NK-92 (cell line): Measurements from ENCODE around the gene HLA-B.

Source experiments
- DNase-seq: peaks from one replicate; lab custom pipeline; 2025; ENCODE audit not compliant: unreplicated experiment; lab: John Stamatoyannopoulos, UW

The HLA-B gene

GRCh38 chr6:31308050-31308844, 48.7 kb downstream of the HLA-B start:
- DNase-seq: no peak

DNA sequence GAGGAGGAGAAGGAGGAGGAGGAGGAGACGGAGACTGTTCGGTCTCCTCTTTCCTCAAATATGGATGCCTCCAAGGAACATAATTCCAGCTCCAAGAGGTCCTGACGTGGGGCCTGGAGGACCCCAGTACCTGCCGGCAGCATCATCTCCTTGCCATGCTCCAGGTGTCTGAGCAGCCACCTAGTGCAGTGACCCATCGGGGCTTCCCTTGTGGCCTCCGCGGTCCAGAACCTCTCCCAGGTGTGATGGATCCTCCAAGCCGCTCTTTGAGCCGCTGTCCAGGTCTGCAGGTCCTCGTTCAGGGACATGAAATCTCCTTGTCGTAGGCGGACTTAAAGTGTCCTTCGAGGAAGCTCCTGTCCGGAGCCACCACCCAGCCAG, 49.3 kb downstream of the HLA-B start:
- no peak for DNase-seq

GRCh38 chr6:31305703-31306219, 51.2 kb downstream of the HLA-B start:
- DNase-seq: no peak

- DNase-seq: no peak
Measured at GRCh38 chr6:31304683-31305082, 52.3 kb downstream of the HLA-B start.
